HG03460 (cell line): ENCODE data around the gene KCNH1.

Experiments used
- ATAC-seq: cut with Tn5 transposase; IDR thresholded peaks from one replicate; pipeline ENCODE4 v1.9.1; 2021; ENCODE audit not compliant: unreplicated experiment

The KCNH1 gene

DNA sequence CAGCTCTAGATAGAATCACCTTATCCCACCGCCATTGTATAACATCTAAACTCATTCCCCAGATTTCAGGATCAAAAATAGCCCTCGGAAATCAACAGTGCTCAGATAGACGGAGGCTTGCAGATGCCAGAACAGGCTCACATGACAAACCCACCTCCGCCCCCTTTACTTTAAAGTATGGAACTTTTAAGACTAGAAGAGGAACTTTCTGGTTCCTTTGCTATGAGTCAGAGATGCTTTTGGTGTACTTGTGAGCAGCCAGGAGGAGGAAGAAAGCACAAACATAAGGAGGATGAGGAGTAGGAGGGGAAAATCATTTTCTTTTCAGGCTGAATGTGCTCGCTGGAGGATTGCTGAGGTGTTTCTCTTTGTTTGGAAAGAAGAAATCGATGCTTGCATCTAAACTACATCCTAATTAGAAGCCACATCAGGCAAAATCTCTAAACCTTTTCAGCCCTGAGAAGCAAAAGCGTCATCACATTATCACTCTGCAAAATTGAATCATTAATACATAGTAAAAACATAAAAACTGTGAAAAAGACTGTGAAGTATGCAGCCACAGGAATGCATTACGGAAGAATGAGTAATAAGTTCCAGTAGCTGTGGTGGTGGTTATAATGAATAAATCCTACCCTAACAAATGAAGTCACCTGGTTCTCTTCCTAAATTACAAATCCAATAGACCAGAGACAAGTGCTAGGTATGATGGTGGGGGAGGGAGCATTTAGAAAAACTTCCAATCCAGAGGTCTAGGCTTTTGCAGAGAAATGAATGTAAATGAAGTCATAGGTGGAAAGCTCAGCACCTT lies 251.3 kb downstream of the KCNH1 start:
- ATAC-seq, result no peak

DNA sequence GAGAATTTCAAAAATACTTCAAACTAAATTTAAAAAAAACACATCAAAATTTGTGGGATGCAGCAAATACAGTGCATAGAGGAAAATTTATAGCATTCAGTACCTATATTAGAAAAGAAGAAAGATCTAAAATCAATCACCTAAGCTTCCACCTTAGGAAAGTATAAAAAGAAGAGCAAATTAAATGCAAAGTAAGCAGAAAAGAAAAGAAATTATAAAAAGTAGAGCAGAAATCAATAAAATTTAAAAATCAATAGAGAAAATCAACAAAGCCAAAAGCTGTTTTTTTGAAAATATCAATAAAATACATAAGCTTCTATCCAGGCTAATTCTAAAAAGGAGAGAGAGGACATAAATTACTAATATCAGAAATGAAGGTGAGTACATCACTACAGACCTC lies 255.4 kb downstream of the KCNH1 start:
- ATAC-seq, result no peak

DNA sequence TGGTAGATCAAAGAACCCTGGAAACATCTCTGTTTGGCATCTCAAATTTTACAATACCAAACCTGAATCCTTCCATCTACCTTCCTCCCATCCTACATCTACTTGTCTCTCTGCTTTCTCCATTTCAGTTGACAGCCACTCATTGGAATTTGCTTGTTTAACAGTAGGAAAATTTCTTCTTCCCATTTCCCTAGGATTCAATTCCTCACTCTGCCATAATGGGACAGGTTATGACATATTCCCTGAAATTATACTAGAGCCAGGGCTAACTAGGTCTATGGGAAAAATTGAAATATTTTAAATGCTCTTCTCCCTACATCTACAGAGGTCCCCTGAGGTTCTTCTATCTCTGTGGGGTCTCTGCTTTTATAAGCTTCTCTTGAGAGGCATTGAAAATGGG lies 257.7 kb downstream of the KCNH1 start:
- ATAC-seq, result no peak

DNA sequence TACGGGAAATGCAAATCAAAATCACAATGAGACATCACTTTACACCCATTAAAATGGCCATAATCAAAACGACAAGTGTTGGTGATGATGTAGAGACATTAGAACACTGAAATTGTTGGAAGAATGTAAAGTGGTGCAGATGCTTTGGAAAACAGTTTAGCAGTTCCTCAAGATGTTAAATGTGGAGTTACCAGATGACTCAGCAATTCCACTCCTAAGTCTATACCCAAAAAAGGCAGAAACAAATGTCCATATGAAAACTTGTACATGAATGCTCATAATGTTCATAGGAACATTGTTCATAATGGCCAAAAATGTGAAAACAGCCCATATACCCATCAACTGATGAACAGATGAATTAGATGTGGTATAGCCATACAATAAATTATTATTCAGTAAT lies 267.4 kb downstream of the KCNH1 start:
- ATAC-seq, result no peak

DNA sequence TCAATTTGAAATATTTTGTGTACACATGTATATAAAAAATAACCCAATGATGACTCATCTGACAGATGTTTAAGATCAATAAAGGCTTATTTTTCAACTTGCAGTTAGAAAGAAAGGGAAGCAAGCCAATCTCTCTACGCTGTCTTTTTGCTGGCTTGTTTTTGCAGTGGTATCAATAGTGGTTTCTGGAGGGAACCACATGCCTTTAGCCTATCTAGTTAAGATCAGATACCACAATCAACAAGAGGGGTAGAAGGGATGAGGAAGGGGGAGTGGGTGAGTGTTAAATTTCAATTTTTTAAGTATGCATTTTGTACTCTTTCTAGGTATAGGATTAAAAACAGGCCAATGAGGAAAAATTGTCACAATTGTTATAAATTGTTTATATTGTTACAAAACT lies 276.2 kb downstream of the KCNH1 start:
- no peak for ATAC-seq

DNA sequence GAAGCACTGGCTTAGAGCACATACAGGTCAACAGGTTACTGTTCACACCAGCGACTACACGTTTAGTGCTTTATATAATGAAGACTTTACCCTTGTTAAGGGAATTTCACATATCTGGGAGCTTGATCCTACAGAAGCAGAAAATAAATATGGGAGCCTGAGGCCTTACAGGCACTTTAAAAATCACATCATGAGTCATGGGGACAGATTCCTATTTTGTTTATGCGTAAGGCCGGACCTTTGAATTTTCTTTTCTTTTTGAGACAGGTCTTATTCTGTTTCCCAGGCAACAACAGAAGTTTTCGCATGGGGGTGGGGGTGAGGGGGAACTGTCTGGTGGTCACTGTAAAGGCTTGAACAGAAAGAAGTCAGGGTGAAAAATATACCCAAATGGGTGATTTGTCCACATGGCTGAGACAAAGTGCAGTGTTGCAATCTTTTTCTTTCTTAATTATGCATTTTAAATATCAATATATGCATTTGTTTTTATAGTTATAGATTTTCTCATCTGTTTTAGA lies 276.7 kb downstream of the KCNH1 start:
- ATAC-seq, result no peak

DNA sequence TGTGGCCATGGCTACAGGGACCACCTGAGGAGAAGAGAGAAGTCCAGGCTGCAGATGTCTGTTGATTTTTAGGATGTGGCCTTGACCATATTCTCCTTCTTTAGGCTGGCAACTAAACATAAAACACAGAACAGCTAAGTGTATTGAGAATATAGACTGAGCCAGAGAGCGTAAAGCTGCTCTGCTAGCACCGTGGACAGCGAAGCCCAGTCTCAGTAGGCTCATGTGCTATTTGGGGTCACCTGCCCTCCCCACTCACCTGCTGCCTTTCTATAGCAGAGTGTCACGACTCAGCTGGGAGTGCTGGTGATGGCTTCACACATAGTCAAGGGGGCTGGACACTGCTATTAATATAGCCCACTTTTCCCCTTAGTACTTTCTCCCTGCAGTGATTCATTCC lies 278.5 kb downstream of the KCNH1 start:
- ATAC-seq, result no peak

DNA sequence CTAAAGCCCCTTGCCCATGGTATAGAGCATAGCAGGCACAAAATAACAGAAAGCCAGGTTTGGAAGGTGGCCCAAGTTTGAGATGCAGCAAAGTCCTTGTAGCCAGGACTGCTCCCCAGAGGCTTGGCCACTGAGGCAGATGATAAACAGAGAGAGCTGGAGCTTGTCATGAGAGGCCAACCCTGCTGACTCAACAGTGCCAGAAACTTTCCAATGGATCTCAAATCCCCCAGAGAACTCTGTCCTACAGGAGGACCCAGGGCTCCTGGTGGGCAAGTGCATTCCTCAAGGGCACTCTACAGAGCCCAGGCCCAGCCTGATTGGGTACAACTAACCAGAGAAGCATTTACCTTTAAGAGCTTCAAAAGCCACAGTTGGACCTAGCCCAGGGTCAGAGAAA lies 280.7 kb downstream of the KCNH1 start:
- no peak for ATAC-seq

DNA sequence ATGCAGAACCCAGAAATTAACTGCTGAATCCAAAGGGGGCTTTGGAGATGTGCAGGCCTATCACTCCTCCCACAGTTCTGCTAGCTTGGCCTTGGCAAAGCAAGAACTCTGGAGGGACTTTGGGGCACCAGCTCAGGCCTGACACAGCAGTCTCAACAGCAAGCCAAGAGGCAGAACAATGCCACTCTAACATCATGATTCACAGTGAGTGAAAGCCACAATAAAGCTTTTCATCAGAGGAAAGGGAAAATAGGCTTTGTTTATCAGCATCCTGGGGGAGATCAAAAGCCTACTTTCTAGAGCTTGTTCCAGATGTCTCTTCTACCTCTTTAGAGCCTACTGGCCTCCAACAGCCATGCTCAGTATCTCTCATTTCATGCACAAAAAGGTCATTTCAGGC lies 283.4 kb downstream of the KCNH1 start:
- ATAC-seq, result no peak

DNA sequence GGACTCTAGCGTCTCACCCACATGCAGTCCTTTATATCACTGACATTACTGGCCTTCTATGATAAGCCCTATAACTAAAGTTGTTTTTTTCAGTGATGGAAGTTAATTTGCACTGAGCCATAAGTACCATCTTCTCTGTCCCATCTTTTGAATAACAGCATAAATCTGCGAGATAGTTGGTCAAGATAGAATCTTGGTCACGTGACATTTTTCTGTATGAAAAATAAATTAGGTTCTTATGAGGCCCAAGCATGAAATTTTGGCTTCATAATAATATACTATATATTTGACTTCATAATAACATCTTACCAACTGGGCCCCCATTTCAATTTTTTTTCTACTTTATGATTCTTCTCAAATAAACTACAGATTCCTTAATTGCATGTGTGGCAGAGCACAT lies 285.5 kb downstream of the KCNH1 start:
- no peak for ATAC-seq

DNA sequence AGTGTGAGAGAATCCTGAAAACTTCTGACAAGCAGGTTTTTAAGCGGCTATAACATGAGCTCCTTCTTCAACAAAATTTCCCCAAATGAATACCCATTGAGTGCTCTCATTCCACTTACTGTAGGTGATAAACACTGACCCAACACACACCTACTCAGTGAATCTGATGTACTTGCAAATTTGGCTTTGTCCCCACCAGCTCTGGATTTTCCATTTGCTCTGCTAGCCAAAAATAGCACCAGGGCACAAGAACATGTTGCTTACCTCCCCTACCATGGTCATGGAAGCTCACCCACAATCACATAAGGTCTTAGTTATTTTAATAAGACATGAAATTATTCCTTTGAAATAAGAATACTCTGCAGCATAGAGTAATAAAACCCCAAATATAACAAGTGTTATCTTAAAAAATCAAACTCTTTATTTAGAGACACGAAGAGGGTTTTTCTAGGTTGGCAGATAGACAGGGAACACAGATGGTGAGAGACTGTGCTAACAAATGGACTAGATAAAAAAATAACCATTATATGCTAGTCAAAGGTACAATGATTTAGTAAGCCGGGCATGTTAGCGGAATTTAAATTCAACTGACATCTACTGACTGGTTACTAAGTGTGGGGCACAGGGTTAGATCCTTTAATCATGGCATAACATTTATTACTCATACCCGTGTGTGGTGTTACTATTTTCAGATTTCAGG lies 291.9 kb downstream of the KCNH1 start:
- no peak for ATAC-seq

DNA sequence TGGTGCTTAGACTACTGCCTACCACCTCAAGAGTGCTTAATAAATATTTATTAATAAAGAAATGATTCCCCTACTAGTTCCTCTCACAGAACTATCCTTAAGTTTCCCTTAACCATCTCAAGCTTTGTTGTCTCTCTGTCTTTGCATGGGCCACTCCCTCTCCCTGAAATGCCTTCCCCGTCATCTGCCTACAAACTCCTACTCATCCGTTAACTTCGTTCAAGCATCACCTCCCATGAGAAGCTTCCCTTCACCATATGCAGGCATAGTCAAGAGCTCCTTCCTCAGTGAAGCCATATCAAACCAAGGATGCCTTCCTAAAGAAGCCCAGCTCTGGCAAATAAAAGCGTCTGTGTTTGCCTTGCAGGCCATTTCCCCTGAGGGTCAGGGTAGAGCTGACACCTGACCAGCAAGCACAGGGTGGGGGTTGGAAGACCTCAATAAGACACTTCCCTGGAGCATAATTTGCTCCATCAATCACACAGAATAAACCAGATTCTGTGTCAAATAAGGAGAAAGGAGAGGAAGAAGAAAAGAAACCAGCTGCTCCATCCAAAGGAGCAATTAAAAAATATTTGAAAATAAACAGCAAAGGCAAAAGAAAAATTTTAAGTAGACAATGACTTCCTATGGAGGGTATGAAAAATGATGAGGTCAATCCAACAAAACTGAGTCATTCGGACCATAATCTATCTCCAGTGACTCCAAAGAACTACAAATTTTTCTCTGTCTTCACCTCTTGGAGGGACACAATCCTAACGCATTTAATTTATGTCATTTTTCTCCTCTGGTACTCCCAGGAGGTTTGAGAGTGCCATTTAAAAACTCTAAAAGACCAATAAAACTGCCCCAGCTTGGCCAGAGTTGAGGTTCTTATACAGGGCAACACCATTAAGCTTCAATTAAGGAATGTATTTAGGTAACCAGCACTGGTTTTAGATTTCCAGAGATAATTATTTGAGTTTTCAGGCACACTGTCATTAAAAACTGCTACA lies 303.6 kb downstream of the KCNH1 start:
- no peak for ATAC-seq

DNA sequence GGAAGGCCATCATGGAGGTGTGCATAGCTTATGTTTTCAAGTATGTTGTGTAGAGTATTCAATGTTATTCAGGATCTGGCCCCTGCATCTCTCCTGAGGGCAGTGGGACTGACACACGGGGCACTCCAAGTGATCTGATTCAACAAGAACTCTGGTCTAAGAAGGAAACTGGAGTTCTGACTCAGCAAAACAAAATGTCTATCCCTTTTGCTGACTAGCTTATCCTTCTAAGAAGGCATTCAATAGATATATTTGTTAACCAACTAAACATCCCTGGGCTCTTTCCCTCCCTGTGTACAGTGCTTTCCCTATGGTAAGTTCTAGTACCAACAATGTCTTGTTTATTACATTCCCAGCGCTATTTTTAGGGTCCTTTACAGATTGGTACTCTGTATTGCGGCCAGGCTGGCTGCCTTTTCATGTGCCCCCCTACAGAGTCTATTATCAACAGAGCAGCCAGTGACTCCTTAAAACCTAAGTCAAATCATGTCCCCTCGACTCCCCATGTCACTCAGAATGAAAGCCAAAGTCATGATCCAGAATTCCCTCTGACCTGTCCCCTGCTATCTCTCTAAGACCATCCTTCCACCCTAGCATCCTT lies 304.9 kb downstream of the KCNH1 start:
- no peak for ATAC-seq

DNA sequence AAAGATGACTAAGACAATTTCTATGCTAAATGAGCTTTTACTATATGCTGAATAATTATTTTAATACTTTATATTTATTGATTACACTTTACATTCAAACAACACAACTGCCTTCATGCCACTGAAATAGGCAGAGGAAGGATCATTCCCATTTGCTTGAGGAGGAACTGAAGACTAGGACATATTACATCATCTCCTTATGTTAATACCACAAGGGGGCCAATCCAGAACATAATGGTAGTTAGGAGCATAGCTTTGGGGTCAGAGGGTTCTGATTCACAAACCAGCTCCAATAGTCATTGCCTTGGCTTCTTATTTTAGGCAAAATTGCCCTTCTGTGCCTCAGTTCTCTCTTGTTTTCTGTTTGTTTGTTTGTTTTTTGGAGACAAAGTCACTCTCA lies 306.5 kb downstream of the KCNH1 start:
- ATAC-seq, result no peak

DNA sequence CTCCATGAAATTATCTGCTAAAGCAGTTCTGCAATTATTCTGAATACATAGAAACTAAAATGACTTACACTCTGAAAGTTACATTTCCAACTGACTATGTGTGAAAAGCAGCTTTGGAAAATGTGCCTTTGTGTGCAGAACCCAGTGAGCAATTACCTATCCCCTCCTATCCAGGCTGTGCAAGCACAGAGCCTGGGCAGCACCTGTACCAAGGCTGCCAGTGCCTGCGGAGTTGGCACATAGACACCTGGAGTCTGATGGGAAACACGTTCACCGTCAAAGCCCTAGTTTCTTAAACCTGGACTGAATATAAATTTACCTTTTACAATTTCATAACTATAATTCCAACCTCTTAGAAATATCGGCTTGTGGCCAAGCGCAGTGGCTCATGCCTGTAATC lies 307.3 kb downstream of the KCNH1 start:
- no peak for ATAC-seq

DNA sequence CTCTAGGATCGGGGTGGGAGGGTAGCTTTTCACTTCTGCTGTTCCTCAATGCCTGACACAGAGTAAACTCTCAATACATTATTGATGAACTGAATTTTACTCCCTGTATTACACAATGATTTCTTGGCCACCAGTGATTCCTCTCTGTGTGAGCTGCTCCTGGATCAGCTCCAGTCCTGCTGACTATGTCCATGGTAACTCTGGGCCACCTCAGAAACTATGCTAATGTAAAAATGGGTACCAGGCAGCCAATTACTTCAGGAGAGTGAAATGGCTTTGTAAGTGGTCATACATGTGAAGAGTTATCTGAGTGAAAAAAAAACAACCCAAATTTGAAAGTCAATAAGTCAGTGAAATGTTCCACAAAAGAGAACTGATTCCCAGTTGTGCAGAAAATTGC lies 311.0 kb downstream of the KCNH1 start:
- no peak for ATAC-seq

DNA sequence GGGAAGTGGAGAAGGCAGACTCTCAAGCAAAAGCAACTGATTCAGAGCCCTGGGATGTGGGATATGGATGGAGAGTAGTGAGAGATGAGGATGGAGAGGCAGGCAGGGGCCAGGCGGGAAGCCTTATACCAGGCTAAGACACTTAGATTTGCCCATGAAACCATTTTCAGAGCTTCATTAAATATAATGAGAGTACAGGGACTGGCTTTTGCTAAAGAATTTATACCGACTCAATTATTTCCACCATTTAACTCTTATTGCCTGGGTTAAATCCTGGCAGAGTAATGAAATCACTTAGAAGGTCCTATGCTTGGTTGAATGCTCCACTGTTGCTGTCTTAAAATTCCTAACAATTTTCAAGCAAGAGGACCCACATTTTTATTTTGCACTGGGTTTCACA lies 311.7 kb downstream of the KCNH1 start:
- no peak for ATAC-seq

DNA sequence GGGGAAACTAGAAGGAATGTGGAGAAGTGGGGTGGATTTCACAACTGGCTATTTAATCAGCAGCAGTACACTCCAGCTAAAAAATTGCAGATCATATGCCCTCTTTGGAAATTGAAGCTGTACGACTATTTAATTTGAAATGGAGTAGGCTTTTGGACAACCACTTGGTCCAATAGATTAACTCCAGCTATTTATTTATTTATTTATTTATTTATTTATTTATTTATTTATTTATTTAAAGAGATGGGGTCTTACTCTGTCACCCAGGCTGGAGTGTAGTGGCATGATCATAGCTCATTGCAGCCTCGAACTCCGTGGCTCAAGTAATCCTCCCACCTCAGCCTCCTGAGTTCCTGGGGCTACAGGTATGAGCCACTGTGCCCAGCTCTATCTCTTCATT lies 312.3 kb downstream of the KCNH1 start:
- no peak for ATAC-seq

DNA sequence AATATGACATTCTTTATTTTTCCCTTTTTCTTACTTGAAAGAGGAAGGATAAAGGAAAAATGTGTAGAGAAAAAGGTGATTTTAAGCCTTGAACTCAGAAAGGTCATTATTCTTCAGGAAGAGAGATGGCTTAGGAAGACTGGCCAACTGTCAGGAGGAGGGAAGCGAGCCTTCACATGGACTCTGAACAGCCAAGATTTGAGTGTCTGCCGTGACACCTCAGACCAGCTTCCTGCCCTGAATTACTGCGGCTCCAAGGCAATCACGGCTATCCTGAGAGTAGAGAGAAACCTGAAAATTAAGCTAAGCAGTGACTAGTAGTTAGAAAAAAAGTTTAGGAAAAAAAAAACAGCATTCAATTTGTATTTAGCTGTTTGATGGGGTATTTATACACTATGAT lies 314.7 kb downstream of the KCNH1 start:
- no peak for ATAC-seq

DNA sequence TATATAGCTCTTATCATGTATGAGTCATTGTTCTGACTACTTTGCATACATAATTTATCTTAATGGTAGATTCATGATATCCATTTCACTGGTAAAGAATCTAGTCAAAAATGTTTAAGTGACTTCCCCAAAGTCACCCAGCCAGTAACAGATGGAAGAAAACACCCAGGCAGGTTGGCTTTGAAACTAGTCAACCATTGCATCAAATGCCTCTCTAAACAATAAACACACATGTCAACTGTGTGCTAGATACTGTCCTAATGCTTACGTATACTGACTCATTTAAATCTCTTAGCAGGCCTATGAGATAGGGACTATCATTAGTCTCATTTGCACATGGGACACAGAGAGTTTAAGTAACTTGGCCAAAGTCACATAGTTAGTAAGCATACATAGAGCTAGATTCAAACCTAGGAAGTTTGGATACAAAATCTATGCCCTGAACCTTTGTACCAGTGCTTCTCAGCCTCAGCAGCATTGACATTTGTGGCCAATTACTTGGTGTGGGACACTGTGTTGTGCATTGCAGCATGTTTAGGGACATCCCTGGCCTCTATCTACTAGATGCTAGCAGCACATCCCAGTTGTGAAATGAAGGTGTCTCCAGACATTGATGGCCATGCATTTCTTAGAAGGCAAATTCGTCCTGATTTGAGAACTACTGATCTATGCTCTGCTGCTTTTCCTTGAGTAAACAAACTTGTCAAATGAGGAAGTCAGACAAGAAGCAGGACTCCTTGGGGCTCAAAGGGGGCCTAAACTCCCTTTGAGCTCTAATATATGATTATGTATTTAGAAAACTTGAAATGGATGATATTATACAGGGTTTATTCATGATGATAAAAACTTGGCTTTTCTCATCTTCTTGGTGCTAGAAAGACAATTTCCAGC lies 316.3 kb downstream of the KCNH1 start:
- ATAC-seq, result no peak
